Astrocyte (in vitro differentiated cells and primary cell): ENCODE measurements around the gene RMDN3. TPM values are rescaled to one million over a fixed set of nuclear protein-coding genes. Genes with fewer than 3 reads are reported as not detected.
A peak's percentile ranks its signal among the peaks of the same experiment; 100 is the strongest.

Experiments
- DNase-seq: peaks from one replicate; pipeline ENCODE4 v3.0.0-alpha.2; 2010; ENCODE audit warnings: low read depth
- FAIRE-seq: peaks from 2 replicates; lab custom pipeline; 2011; peaks lifted over from hg19 to GRCh38; lab: Jason Lieb, UNC
- H2AFZ ChIP-seq: 2 replicates; pipeline ENCODE4 v1.6.0; 2012; ENCODE audit warnings: low read depth, low read length, inconsistent platforms
- H3K27ac ChIP-seq: 2 replicates; pipeline ENCODE4 v1.5.1; 2011; ENCODE audit warnings: low read depth, low read length, inconsistent platforms
- H3K27me3 ChIP-seq: 2 replicates; pipeline ENCODE4 v1.6.0; 2011; ENCODE audit warnings: low read length, inconsistent platforms; ENCODE audit not compliant: insufficient read depth
- H3K36me3 ChIP-seq: 2 replicates; pipeline ENCODE4 v1.5.1; 2011; ENCODE audit warnings: low read length, inconsistent platforms; ENCODE audit not compliant: insufficient read depth
- H3K4me1 ChIP-seq: 2 replicates; pipeline ENCODE4 v1.5.1; 2011; ENCODE audit warnings: low read length, inconsistent platforms; ENCODE audit not compliant: insufficient read depth
- H3K4me2 ChIP-seq: 2 replicates; pipeline ENCODE4 v1.6.0; 2012; ENCODE audit warnings: low read length, inconsistent platforms
- H3K4me3 ChIP-seq: 2 replicates; pipeline ENCODE4 v1.5.1; 2011; ENCODE audit warnings: low read depth, mild to moderate bottlenecking, low read length, inconsistent platforms; ENCODE audit not compliant: insufficient read depth
- H3K79me2 ChIP-seq: 2 replicates; pipeline ENCODE4 v1.6.0; 2012; ENCODE audit warnings: mild to moderate bottlenecking, low read length, inconsistent platforms; ENCODE audit not compliant: insufficient read depth
- H3K9ac ChIP-seq: 2 replicates; pipeline ENCODE4 v1.6.0; 2012; ENCODE audit warnings: mild to moderate bottlenecking, low read length, inconsistent platforms
- H3K9me3 ChIP-seq: 2 replicates; pipeline ENCODE4 v1.5.1; 2012; ENCODE audit warnings: low read depth, mild to moderate bottlenecking, low read length, inconsistent platforms; ENCODE audit not compliant: insufficient read depth
- H4K20me1 ChIP-seq: 2 replicates; pipeline ENCODE4 v1.6.0; 2012; ENCODE audit warnings: low read length, inconsistent platforms; ENCODE audit not compliant: insufficient read depth
- H3K27ac Mint-ChIP-seq: one replicate; pipeline ENCODE4 v1.8.0; 2021; ENCODE audit warnings: mild to moderate bottlenecking, mixed read lengths; ENCODE audit not compliant: unreplicated experiment
- H3K27me3 Mint-ChIP-seq: one replicate; pipeline ENCODE4 v1.8.0; 2021; ENCODE audit warnings: low read depth, mixed read lengths; ENCODE audit not compliant: unreplicated experiment
- H3K36me3 Mint-ChIP-seq: one replicate; pipeline ENCODE4 v1.8.0; 2021; ENCODE audit warnings: low read depth, mixed read lengths; ENCODE audit not compliant: unreplicated experiment
- H3K4me1 Mint-ChIP-seq: one replicate; pipeline ENCODE4 v1.8.0; 2021; ENCODE audit warnings: low read depth, mixed read lengths; ENCODE audit not compliant: unreplicated experiment
- H3K4me3 Mint-ChIP-seq: one replicate; pipeline ENCODE4 v1.8.0; 2021; ENCODE audit warnings: mild to moderate bottlenecking, moderate library complexity, mixed read lengths; ENCODE audit not compliant: unreplicated experiment
- H3K9me3 Mint-ChIP-seq: one replicate; pipeline ENCODE4 v1.8.0; 2021; ENCODE audit warnings: mild to moderate bottlenecking, mixed read lengths; ENCODE audit not compliant: unreplicated experiment
- EZH2 ChIP-seq: IDR thresholded peaks from 2 replicates; pipeline ENCODE4 v1.6.1; 2012; ENCODE audit warnings: mild to moderate bottlenecking, low read length, inconsistent platforms; ENCODE audit not compliant: insufficient read depth
- total RNA-seq: library from RNA; stranded (reverse); gene quantifications from 2 replicates; pipeline ENCODE4 v1.2.1, GENCODE V29; 2021
- TF ChIP-seq, protein P1 (sequence below): IDR thresholded peaks from 2 replicates; pipeline ENCODE4 v1.5.1; 2011; ENCODE audit warnings: low read depth, mild to moderate bottlenecking, inconsistent platforms, low read length, moderate library complexity; ENCODE audit not compliant: insufficient read depth

RMDN3 gene
- total RNA-seq, 1 donor from 2014 or later = 32.0 TPM

GRCh38 chr15:40714144-40714543 lies 40.9 kb downstream of the RMDN3 start:
- no peak for TF ChIP-seq EZH2
- TF ChIP-seq, protein P1, sequence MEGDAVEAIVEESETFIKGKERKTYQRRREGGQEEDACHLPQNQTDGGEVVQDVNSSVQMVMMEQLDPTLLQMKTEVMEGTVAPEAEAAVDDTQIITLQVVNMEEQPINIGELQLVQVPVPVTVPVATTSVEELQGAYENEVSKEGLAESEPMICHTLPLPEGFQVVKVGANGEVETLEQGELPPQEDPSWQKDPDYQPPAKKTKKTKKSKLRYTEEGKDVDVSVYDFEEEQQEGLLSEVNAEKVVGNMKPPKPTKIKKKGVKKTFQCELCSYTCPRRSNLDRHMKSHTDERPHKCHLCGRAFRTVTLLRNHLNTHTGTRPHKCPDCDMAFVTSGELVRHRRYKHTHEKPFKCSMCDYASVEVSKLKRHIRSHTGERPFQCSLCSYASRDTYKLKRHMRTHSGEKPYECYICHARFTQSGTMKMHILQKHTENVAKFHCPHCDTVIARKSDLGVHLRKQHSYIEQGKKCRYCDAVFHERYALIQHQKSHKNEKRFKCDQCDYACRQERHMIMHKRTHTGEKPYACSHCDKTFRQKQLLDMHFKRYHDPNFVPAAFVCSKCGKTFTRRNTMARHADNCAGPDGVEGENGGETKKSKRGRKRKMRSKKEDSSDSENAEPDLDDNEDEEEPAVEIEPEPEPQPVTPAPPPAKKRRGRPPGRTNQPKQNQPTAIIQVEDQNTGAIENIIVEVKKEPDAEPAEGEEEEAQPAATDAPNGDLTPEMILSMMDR = no peak
- Mint-ChIP-seq H3K36me3 (peaks cover 2% of the 10 kb centered on the region), H3K9me3 (no peaks in the 10 kb centered on the region), H3K4me1 (no peaks in the 10 kb centered on the region), H3K27ac (no peak overlapping the region), H3K4me3 (no peak overlapping the region), H3K27me3 (no peaks in the 10 kb centered on the region)
- H3K9ac ChIP-seq = no peak overlapping the region
- H3K36me3 ChIP-seq = peaks cover 18% of the 10 kb centered on the region
- H3K9me3 ChIP-seq = no peaks in the 10 kb centered on the region
- FAIRE-seq = no peak
- H2AFZ ChIP-seq = no peak overlapping the region
- H3K4me3 ChIP-seq = no peak overlapping the region
- H3K27me3 ChIP-seq = no peaks in the 10 kb centered on the region
- no peak overlapping the region for H3K27ac ChIP-seq
- no peaks in the 10 kb centered on the region for H3K79me2 ChIP-seq
- no peak overlapping the region for H3K4me2 ChIP-seq
- no peak for DNase-seq
- H4K20me1 ChIP-seq = no peaks in the 10 kb centered on the region
- no peaks in the 10 kb centered on the region for H3K4me1 ChIP-seq

- Histone ChIP-seq H3K4me3 (no peak overlapping the region), H3K27ac (no peak overlapping the region), H3K27me3 (no peaks in the 10 kb centered on the region), H4K20me1 (no peaks in the 10 kb centered on the region), H3K4me2 (no peak overlapping the region), H3K9me3 (no peaks in the 10 kb centered on the region), H3K36me3 (peaks cover 17% of the 10 kb centered on the region), H2AFZ (no peak overlapping the region), H3K4me1 (no peaks in the 10 kb centered on the region), H3K79me2 (no peaks in the 10 kb centered on the region), H3K9ac (no peak overlapping the region)
- Mint-ChIP-seq H3K27me3 (no peaks in the 10 kb centered on the region), H3K4me1 (no peaks in the 10 kb centered on the region), H3K27ac (no peak overlapping the region), H3K9me3 (no peaks in the 10 kb centered on the region), H3K36me3 (peaks cover 2% of the 10 kb centered on the region), H3K4me3 (no peak overlapping the region)
- FAIRE-seq (no peak), DNase-seq (no peak)
- TF ChIP-seq, protein P1 = no peak
- TF ChIP-seq EZH2 = no peak
Observed at GRCh38 chr15:40706121-40706520, 48.9 kb downstream of the RMDN3 start.

DNA sequence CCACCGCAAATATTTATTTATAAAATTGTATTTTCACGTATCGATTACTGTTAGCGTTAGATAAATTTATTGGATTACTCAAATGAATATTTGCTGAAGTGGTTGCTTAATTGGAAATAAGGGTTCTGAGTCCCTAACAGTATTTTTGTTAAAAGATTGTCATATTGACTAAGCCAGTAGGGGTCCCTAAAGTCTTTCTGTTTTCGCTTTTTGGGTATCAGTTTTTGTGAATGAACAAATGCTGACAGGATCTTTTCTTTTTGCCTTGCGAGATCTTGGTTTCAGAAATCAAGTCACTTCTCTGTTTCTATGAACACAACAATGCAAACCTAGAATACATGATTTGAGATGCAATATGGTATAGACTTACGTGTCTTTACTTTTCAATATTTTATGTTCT lies 53.0 kb downstream of the RMDN3 start:
- DNase-seq = no peak

More for the DNA sequence above, 53.0 kb downstream of the RMDN3 start:
- H3K4me1 Mint-ChIP-seq = no peaks in the 10 kb centered on the region
- no peak for FAIRE-seq
- no peak overlapping the region for H2AFZ ChIP-seq
- no peaks in the 10 kb centered on the region for H4K20me1 ChIP-seq
- peaks cover 3% of the 10 kb centered on the region for H3K79me2 ChIP-seq
- H3K27ac ChIP-seq = no peak overlapping the region
- H3K4me3 ChIP-seq = no peak overlapping the region
- H3K36me3 Mint-ChIP-seq = peaks cover 2% of the 10 kb centered on the region
- H3K4me3 Mint-ChIP-seq = no peak overlapping the region
- no peak overlapping the region for H3K27ac Mint-ChIP-seq
- H3K9me3 ChIP-seq = no peaks in the 10 kb centered on the region
- no peak overlapping the region for H3K4me2 ChIP-seq
- peaks cover 3% of the 10 kb centered on the region for H3K36me3 ChIP-seq
- no peaks in the 10 kb centered on the region for H3K27me3 ChIP-seq
- no peak for TF ChIP-seq EZH2
- TF ChIP-seq, protein P1 = peak; percentile 18
- no peaks in the 10 kb centered on the region for H3K27me3 Mint-ChIP-seq
- no peak overlapping the region for H3K9ac ChIP-seq
- H3K4me1 ChIP-seq = no peaks in the 10 kb centered on the region
- H3K9me3 Mint-ChIP-seq = no peaks in the 10 kb centered on the region
